GM19452 (cell line): ENCODE results near the gene ADGRD1.

Experiments
- ATAC-seq: cut with Tn5 transposase; IDR thresholded peaks from one replicate; pipeline ENCODE4 v1.9.1; 2021; ENCODE audit not compliant: unreplicated experiment

ADGRD1 gene

DNA sequence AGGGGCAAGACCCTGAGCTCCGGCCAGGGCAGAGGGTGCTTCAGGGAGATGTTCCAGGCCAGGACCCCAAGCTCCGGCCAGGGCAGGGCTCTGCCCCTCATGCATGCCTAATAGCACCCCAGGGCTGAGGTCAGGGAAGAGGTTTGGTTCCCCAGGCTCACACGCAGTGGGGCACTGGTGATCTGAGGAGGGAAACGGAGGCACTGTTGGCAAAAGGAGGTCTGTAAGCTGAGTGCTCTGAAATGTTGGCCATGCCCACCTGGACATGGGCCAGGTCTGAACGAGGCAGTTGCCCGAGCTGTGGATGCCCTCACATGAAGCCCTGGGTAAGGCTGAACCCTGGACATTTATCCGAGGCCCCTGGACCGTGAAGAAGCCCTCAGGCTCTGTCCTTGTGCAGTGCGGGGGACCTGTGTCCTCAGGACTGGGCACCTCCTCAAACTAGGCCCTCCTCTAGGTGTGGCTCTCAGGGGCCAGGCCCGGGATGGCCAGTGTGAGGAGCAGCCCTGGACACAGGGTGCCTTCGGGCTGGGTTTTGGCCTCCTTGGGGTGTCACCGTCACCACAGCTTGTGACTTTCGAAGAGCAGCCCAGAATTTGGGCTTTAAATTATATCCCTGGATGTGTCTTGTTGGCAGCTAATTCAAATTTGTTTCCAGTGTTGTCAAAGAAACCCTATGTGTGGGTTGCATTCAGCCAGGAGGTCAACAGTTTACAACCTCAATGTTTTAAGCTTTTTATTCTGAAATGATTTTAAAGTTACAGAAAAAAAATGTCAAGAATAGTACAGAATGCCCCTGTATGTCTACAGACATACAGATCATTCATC, 66.8 kb downstream of the ADGRD1 start:
- ATAC-seq, result no peak

DNA sequence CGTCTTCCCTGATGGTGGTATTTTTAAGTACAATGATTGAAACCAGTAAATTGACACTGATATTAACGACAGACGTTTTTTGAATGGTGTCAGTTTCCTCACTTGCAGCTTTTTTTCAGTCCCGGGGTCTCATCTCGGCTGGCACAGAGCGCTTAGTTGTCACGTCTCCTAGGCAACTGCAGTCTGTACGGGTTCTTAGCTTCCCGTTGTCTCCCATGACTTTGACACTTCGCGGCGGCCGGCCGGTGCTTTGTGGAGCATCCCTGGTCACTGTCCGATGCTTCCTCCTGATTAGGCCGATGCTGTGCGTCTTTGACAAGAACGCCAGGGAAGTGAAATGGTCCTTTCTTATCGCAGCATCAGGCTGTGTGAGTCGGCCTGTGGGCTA, 67.4 kb downstream of the ADGRD1 start:
- no peak for ATAC-seq

DNA sequence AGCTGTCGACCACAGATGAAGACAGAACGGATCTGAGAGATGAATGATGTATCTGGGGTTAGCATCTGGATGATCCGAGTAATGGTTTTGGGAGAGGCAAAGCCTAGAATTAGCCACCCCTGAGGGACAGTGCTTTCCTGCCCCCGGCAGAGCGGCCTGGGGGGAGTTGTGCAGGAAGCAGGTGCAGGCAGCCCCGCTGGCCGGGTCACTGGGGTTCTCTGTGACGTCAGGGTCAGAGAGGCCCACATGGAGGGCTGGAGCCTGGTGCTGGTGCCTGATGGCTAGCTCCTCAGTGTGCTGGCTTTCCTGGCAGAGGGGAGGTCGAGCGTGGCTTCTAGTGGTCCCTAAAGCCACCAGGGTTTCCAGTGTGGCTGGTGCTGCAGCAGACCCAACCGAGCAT, 70.3 kb downstream of the ADGRD1 start:
- no peak for ATAC-seq

DNA sequence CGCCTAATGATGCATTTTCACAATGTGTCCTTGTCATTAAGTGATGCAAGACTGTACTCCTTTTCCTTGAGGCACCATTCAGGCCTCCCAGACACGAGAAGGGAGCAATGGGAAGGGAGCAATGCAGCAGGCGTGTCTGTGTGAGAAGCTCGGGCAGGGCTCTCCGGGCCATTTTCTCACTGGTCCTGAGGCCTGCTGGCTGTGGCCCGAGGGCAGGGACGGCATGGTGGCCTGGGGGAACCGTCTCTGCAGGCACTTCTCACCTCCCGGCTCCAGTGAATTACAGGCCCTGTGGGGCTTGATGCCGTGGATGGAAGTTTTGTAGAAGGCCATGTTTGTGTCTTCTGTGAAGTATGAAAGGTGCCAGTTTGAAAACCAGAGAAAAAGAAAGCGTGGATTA, 71.0 kb downstream of the ADGRD1 start:
- ATAC-seq, result no peak

DNA sequence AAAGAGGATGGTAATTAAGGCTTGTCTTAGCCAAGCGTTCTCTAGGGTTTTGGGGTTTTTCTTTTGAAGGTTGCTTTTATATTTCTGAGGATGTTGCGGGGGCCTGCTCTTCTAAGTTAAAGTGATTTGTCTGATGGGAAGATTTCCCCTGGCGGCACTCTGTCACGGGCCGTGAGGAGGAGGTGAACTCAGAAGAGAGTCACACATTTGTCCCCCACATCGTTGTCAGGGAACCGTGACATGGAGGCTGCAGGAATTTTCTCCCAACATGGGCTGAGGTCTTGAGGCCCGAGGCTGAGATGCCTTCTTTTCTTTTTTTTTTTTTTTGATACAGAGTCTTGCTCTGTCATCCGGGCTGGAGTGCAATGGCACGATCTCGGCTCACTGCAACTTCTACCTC, 71.5 kb downstream of the ADGRD1 start:
- ATAC-seq, result no peak

DNA sequence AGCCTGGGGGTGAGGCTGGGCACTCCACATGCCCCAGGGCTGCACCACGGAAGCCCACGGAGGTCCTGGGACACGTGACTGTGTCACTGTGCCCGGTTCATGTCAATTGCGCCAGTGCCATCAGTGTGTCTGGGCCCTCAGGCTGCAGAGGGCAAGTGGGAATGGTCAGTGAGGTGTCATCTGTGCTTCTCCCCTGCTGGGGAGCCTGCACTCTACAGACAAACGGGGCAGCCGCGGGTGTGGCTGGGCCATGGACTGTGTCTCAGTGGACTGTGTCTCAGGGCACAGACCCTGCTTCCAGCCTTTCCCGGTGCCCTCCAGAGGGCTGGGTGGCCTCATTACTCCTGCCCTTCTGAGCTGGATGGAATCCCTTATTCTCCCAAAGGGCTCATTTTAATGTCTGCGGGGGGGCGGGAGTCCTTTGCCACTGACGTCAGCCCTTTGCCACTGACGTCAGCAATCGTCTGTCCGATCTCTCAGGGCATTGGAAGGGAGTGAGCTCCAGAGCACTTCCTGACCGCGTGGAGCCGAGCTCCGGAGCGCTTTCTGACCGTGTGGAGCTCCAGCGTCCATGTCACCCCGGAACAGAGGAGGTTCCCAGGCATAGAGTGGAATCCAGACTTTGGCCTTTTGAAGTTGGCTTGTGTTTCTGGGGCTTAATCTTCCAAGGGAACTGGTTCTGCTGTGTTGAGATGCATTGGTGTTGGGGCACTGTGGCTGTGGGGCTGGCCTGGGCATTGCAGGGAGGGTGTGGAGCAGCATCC, 72.4 kb downstream of the ADGRD1 start:
- no peak for ATAC-seq

DNA sequence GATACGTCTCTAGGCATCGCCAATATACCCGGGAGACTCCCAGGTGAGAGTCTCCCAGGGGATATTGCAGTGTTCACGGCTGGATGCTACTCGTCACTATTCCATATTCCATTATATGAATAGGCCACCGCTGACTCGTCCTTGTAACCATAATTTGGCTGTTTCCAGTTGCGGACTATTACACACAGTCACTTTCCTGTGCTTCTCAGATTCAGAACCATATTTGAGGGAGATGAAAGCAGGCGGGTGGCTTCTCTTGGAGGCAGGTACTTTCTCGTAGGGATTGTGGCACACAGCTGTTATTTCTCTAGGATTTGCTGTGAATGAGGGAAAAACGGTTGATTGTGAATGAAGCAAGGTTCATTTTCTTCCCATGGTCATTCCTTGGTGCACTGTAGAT, 73.0 kb downstream of the ADGRD1 start:
- ATAC-seq, result no peak

DNA sequence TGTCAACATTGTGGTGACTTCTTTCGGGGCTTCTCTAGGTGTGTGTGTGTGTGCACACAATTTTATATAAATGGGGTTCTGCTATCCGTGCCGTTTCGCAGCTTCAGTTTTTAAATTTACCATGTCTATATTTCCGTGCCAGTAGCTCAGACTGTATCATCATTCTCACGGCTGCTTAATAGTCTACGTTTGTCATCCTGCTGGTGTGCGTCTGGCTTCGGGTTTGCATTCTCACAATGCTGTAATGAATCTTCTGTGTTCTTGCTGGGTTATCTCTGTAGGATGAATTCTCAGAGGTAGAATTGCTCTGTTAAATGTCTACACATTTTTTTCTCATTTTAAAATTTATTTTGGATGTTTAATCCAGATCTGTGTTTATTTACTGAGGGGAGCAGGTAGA, 73.6 kb downstream of the ADGRD1 start:
- ATAC-seq, result no peak

DNA sequence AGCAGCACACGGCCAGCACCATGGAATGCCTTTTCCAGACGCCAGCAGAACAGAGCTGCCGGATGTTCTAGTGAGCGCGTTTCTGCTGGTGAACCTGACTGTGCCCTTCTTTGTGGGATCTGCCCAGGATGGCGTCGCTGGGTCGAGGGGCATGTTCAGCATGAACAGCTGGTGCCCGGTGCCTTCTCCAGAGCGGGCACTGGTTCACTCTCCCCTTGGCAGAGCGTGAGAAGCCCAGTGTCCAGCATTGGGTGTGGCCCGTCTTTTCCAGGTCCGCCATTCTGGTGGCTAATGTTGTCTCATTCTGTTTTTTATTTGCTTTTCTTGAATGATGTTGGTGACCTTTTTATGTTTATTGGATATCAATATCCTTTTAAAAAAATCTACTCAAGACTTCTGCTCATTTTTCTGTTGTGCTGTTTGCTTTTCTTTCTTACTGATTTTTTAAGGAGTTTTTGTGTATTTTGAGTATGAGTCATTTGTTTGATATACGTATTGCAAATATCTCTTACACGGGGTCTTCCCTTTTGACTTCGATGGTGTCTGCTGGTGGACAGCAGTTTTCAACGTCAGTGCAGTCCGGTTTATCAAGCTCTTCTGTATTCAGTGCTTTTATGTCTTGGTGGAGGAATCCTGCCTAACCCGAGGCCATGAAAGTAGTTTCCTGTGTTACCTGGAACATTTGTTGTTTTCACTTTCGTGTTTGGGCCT, 74.3 kb downstream of the ADGRD1 start:
- ATAC-seq, result no peak

DNA sequence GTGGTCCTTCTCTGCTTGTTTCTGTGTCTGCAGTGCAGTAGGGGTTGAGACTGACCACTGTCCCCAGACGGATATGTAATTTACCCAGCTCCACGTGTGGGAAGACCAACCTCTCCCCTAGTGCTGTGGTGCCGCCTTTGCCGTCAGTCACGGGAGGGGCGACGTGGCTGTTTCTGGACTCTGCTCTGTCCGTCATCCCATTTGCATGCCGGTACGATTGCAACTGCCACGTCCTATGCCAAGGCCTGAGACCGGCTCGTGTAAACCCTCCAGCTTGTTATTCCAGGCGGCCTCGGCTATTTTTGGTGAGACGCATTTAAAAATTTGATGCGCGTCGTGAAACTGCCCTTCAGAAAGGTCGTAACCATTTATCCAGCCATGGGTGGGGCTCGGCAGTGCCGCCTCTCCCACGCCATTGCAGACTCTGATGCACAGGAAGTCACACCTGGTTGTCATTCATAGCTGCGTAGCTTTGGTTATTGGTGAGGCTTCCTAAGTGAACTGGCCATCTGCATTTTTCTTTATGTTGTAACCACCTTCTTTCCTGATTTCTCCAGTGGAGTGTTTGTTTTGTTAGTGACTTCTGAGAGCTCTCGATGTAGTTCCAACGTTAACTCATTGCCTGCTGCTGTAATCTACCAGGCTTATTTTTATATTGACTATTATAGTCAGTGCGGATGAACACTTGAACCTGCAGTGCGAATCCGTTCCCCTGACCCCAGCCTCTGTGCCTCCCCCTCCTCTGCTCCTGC, 75.1 kb downstream of the ADGRD1 start:
- no peak for ATAC-seq

DNA sequence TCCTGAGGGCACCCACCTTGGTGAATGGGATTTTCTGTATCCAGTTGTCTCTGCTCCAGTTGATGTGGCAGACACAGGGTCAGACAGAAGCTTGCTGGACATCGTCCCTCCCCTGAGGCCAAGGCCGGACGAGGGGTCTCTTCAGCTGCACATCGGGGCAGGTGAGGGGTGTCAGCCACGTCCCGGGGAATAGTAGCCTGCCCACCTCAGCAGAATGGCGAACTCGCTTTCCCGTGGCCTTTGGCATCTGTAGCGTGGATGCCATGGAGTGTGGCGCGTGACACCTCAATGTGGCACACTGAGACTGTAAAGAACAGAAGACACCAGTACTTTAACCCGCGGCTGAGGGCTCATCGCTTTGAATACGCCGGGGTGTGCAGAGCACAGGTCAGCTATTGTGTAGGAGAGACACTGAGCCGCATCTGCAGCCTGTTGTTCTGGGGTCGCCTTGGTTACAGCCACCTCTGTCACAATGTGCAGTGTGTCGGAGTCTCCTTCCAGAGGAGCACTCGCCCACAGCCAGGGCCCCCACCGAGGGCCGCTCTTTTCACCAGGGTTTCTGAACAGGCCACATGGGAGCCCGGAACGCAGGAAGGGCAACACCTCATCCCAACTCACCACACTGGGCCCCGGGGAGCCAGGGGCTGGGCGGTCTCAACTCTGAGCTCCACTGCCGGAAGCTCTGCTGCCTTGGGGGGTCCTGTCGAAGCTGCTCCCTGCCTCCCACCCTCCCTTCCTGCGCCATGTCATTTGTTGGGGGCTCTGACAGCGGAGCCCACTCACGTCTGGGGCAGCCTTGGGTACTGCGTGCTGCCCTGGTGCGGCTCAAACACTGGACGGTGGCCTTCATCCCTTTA, 77.0 kb downstream of the ADGRD1 start:
- ATAC-seq, result no peak

DNA sequence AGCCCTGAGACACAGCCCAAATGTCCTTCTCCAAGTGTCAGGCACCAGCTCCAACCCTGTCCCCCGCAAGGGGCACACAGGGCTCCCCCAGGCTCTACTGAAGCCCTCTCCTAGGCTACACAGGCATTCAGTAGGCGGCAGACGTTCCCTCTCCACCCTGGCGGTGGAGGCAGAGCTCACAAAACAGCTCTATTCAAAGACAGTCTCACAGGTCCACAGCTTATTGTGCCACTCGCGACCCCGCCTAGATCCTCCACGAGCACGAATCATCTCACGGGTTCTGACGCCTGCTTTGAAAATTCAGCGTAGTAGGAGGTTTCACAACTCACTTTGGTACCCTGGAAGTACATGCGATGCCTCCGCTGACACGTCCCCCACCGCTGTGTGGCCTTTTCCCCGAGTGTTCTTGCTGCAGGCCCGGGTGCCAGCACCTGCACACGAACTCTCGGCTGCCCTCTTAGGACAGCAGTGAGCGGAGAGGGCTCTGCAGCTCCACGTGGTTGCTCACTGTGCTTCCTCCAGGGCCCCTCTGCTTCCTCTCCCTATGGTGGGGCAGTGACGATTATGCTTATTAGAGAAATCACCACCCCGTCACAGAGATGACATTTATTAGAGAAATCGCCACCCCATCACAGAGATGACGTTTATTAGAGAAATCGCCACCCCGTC, 78.5 kb downstream of the ADGRD1 start:
- no peak for ATAC-seq

DNA sequence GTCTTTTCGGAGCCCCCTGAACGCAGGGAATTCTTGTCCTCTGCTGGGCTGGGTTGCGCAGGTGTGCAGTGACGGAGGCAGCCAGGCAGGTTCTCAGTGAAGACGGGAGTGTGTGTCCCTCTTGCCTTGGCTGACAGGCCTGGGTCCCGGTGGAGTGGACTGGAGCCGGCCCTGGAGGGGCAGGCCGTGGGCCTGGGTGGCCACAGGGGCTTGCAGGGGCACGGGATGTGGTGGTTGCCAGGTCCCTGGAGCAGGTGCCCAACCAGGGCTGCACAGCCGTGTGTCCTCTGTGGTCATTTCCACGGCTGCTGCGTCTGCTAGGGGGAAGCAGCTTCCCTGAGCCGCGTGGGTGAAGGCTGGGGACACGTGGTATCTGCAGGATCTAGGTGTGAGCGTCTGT, 79.8 kb downstream of the ADGRD1 start:
- ATAC-seq, result no peak

DNA sequence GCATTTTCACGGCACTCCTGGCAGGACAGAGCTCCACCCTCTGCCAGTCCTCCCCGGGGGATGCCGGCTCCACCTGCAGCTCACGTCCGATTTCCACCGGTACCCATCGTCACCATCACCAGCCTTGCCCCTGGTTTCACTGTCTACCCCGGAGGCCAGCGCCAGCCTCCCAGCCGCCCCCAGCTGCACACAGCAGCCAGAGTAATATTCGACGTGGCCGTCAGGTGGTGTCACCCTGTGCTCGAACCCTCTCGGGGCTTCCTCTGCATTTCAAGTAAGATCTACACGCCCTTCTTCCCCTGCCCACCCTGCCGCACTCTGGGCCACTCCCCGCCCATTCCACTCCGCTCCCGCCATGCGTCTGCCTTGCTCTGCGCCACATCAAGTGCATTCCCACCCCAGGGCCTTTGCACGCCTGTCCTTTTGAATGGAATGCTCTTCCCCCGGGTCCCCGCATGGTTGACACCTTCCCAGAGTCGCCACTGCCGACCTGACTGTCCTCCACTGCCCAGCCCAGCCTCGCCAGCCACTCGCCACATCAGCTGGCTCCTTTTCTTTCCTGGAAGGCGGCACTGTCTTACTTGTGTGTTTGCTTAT, 80.3 kb downstream of the ADGRD1 start:
- ATAC-seq, result no peak

DNA sequence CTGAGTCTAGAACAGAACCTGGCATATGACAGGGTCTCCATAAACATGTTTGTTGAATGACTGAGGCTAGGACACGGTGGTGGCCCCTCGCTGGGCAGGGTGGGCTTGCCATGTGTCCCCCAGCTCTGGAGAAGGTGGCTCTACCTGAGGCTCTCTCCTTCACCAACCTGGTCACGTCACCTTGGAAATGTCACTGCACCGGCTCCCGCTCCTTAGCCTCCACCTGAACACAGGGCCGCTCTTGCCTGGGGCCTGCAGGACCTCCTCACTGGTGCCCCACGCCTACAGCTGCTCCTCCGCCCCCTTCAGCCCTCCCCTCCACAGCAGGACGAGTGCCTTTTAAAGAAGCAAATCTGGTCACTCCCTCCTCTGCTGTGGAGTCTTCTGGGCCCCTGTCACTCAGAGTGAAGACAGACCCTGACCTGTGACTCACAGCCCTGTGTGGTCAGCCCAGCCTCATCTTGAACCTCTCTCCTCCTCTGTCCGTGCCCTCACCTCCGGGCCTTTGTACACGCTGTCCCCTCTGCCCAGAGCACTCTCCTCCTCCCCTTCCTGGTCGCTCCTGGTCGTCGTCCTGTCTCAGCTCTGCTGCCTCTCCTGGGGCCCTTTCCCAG, 81.0 kb downstream of the ADGRD1 start:
- ATAC-seq, result peak; percentile 33

DNA sequence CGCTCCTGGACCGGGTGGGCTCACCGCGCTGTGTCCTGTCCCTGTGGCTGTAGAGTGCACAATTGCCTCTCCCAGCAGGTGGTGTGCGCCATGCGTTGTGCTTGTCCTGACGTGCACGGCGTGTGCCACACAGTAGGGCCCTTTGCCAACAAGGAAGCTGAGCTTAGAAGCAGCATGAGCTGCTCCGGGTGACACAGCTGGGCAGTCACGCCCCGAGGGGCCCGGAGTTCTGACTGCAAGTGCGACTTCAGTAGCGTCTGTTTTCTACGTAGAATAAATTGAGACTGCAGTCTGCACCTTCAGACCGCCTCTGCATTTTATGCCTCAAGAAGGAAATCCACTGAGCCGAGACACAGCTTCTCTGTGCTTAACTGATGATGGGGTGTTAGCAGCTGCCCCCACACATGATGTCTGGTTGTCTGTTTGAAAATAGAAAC, 81.6 kb downstream of the ADGRD1 start:
- ATAC-seq, result peak; percentile 75

DNA sequence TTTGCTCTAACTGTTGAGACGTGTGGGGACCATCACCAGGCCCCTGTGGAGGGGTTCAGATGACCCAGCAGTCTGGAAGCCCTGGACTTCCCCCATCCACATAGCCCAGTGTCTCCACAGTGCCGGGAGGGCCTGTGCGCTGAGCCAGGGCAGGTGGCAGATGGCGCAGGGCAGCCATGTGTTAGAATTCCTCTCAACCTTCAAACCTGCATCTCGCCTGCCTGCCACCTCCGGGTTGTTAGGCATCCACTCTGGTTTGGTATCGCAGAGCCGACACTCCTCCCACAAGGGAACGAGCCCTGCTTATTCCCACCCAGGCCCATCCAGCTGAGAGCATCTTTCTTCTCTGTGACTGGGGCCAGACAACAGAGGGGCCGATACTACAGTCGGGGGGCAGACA, 84.5 kb downstream of the ADGRD1 start:
- ATAC-seq, result no peak

DNA sequence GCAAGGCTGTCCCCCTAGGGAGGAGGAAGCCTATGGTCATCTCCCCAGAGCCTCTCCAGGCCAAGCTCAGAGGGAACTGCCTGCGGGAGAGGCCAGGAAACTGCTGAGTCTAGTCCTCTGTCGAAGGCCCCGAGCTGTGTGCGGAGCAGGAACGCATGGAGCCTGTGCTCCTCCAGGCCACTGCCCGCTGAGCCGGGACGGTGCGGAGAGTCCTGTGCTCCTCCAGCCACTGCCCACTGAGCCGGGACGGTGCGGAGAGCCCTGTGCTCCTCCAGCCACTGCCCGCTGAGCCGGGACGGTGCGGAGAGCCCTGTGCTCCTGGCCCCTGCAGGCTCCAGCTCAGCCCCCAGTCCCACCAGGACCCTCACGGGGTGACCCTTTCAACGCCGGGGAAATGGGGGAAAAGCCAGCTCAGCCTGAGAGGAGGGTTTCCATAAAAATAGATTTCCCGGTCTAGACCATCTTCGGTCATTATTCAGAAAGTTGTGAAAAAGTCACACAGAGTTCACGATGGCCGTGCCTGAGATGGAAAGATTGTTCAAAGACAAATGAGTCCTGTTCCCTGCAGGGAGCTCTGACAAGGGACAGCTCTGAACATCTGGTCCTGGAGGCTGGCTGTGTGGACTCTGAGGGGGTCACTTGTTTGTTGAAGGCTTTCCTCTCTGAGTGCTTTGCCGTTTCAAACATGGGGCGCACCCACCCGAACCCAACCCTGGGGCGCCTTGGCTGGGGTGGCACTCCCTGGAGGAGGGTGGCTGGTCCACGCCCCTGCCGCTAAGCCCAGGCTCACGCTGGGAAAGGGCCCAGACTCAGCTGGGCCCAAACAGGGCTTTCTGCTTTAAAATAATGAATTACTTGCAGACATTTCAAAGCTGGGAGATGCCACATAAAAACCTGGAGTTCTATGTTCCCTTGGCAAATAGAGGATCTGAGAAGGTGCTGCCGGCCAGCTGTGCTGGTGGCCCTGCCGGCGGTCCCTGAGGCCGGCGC, 85.5 kb downstream of the ADGRD1 start:
- no peak for ATAC-seq
